ENCODE measurements around the gene ISCU. TPM values are rescaled to one million over a fixed set of nuclear protein-coding genes. Genes with fewer than 3 reads are reported as not detected.
A peak's percentile ranks its signal among the peaks of the same experiment; 100 is the strongest.

Gene ISCU
- 131 TPM for total RNA-seq

DNA sequence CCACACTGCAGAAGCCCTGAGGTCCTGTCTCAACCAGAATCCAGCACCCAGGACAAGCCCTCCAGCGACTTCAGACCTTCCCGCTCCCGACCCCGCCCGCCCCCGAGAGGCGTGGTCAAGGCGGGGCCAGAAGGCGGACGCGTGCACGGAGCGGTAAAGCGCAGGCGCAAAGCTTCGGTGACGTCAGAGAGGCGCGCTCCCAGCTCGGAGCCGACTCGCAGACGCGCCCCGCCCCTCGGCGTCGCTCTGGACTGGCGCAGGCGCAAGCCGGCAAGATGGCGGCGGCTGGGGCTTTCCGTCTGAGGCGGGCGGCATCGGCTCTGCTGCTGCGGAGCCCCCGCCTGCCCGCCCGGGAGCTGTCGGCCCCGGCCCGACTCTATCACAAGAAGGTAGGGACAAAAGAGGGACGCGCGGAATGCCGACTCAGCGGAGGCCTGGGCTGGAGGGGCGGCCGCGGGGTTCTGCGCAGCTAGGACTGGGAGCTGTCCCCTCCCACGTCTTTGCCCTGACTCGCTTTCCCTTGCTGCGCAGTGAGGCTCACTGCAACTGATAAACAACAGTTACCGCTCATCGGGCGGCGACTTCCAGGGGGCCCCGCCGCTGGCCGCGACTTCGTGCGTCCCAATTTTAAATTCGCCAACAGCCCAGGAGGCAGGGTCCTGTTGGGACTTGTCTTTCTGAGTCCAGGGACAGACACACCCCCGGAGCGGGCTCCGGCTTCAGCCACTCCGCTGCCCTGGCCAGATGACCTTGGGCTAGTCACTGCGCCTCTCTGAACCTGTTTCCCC is at the start of gene ISCU:
TSS of gene ISCU (plus strand) at position 249 of the 788 bp plus-strand sequence. CDS start at position 276, 27 bp downstream.
- DNase-seq (ENCODE audit: low spot score), result peak; percentile 99

DNA sequence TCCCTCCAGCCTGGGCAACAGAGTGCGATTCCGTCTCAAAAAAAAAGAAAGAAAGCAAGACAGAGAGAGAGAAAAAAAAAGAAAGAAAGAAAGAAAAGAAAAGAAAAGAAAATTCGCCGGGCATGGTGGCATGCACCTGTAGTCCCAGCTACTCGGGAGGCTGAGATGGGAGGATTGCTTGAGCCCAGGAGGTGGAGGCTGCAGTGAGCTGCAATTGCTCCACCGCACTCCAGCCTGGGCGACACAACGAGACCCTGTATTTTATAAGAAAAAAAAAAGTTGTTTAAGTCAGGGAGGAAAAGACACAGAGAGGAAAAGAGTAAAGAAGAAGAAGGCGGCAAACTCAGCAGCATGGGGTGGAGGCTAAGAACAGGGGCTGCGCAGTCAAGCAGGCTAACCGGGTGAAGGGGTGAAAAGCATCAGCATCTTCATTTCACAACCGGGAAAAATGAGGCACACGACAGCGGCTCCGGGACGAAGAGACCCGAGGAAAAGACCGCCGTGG is 47.9 kb upstream of the ISCU start:
- no peak for DNase-seq (ENCODE audit: low spot score)

DNA sequence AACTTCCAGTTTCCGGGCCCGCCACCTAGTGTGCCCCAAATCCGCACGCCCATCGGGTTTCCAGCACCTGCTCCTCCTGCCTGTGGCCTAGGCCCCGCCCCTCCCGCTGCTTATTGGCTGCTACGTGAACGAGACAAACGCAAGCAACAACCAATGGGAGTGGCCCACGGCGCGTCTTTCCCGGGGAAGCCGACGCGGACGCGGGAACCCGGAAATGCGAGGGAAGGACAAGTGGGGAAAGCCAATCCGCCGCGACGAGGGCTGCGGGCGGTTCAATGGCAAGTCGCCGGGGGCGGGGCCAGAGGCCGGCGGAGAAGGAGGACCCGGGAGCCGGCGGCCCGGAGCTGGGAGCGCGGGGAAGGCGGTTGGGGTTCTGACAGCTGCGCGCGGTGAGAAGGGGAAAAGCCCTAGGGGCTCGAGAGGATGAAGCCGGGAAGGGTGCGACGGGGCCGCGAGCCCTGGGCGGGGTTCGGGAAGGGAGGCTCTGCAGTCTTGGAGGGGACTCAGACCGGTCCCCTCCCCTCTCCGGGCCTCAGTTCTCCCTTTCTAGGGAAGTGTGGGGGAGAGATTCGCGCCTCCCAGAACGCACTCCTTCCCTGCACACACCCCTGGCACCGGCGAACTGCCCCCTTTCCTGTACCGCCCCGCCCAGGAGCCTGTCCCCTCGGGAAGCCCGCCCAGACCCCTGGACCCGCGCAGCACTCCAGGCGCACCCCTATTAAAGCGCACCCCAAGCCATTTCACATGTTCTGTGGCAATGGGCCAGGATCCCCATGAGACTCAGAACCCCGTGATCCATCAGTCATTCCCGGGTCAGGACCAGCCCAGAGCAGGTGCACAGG is 47.2 kb upstream of the ISCU start, which contains the start of gene FICD:
TSS of gene FICD (plus strand) at position 305 of the 842 bp plus-strand sequence. CDS start 1,696 bp downstream, outside the sequence.
- peak; percentile 100 for DNase-seq (ENCODE audit: low spot score)

DNA sequence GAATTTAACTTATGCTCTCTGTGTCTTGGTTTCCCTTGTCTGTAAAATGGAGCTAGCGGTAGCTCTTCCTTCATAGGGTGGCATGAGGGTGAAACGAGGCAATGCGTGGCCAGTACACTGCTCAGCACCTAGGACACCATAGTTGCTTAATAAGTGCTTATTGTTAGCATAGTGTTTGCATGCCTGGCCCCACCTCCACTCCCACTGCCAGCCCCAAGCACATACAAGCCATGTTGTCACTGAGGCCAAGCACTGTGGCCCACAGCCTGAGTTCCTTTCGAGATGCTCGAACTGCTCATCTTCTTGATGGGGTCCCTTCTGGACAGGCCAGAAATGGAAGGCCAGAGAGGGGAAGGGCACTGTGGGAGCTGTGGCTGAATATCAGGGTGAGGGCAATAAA is 46.5 kb upstream of the ISCU start:
- DNase-seq (ENCODE audit: low spot score), result no peak

DNA sequence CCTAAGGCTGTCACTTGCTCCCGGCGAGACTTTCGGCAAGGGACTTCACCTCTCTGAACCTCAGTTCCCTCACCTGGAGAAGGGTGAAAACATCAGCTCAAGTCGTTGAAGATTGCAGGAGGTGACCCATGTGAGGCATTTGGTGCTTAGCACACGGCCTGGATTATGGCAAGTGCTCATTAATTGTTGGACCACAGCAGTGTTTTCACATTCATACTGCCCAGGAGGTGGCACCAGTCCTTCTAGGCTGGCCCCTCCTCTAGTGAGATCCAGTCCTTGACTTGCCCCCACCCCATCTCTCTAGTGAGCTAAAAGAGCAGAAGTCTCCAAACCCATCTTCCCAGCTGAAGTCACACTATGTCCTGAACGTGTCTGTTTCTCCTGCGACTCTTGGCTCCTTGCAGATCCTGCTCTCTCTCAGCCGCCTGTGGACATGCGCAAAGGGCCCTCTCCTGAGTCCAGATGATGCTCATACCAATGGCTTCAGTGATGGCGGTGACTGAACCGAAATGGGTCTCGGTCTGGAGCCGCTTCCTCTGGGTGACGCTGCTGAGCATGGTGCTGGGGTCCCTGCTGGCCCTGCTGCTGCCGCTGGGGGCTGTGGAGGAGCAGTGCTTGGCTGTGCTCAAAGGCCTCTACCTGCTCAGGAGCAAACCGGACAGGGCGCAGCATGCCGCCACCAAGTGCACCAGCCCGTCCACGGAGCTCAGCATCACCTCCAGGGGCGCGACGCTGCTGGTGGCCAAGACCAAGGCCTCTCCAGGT is 45.7 kb upstream of the ISCU start:
- DNase-seq (ENCODE audit: low spot score), result no peak

DNA sequence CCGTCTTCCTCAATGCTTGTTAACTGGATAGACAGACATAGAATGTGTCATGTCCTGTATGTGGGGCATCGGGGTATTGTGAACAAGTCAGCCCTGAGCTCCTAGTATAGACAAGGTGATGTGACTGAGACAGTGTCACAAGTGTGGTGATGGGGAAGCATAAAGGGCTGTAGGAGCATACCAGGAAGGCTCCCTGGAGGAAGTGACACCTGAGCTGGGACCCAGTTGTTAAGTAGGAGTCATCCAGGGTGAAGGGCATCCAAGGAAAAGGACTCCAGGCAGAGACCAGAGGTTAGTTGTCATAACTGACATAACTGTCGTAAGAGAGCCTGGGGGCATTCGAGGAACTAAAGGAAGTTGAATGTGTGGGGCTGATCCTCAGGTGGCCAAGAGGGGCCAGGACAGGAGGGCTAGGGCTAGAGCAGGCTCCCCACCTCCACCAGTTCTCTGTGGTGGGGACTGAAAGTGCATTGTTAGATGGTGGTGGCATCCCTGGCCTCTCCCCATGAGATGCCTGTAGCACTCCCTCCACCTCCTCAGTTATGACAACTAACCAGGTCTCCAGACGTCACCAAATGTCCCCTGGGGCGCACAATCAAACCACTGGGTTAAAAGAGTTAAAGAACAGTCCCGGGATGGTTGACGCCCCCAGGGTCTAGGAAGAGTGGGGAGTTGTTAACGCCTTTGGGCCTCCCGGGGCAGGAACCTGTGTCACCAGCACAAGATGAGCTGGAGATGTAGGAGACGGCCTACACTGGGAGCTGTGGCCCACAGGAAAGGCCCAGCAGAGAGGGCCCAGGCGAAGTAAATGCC is 44.9 kb upstream of the ISCU start:
- DNase-seq (ENCODE audit: low spot score), result no peak

DNA sequence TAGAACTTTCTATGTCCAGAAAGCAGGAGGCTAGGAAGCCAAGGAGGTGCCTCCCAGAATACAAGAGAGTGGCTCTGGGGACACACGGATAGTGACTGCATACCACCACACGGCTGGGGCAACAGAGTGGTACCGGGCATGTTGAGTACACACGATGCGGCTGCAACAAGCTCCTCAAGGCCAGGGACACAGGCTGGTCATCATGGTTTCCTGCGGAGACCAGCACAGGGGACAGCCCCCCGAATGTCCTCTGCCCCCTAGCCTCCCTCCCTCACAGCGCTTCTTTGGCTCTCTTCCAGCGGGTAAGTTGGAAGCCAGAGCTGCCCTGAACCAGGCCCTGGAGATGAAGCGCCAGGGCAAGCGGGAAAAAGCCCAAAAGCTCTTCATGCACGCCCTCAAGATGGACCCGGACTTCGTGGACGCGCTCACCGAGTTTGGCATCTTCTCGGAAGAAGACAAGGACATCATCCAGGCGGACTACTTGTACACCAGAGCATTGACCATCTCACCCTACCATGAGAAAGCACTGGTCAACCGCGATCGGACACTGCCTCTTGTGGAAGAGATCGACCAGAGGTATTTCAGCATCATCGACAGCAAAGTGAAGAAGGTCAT is 44.2 kb upstream of the ISCU start:
- DNase-seq (ENCODE audit: low spot score), result no peak

DNA sequence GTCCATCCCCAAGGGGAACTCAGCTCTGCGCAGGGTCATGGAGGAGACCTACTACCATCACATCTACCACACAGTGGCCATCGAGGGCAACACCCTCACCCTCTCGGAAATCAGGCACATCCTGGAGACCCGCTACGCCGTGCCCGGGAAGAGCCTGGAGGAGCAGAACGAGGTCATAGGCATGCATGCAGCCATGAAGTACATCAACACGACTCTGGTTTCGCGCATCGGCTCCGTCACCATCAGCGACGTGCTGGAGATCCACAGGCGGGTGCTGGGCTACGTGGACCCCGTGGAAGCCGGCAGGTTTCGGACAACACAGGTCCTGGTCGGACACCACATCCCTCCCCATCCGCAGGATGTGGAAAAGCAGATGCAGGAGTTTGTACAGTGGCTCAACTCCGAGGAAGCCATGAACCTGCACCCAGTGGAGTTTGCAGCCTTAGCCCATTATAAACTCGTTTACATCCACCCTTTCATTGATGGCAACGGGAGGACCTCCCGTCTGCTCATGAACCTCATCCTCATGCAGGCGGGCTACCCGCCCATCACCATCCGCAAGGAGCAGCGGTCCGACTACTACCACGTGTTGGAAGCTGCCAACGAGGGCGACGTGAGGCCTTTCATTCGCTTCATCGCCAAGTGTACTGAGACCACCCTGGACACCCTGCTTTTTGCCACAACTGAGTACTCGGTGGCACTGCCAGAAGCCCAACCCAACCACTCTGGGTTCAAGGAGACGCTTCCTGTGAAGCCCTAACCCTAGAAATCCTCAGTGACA is 43.5 kb upstream of the ISCU start:
- no peak for DNase-seq (ENCODE audit: low spot score)

DNA sequence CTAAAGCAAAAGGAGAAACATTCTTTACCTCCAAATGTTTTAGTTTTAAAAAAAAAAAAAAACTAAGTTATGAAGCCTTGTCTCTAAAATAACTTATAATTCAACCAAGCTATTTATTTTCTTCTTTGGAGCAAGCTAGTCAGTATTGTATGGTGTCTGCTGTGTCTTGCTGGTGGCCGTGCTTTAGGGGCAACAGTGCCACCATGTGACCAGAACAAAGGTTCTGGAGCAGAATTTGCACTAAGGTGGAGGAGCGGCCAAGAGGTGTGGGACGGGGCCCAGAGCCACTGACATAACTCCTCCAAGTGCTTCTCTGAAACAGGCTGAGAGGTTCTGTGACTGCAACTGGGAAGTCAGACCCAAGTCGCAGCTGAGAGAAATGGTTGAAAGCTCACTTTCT is 42.8 kb upstream of the ISCU start:
- DNase-seq (ENCODE audit: low spot score), result no peak

DNA sequence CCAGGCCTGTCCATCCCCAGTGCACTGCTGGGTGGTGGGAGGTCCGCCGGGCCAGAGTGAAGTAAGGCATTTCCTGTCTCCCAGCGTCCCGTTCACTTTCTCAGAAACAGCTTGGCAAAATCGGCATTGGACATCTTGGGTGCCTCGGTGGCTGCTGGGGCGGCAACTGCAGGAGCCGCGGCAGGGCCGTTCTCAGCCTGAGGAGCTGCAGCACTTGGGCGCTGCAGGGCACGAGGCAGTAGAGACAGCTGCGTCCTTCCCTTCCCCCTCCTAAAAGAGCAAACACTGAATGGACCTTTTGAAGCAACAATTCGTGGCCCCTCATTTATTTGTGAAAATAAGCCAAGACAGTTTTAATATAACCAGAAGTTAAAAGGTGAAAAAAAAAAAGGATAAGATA is 39.0 kb upstream of the ISCU start:
- DNase-seq (ENCODE audit: low spot score), result no peak

DNA sequence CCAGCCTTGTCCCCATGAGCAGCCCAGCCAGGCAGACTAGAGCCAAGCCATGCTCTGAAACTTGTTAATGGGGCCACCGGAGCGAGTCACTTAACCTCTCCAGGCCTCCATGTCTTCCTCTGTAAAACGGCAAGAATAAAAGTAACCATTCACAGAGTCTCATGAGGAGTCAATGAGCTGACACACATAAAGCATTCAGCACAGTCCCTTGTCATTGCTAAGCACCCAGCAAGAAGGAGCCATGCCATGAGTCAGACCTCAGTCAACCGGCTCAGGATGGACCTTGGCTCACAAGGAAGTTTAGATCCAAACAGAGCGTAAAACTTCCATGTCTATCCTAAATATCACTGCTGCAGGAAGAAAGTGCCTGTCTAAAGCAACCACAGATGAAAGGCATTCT is 36.7 kb upstream of the ISCU start:
- DNase-seq (ENCODE audit: low spot score), result no peak

DNA sequence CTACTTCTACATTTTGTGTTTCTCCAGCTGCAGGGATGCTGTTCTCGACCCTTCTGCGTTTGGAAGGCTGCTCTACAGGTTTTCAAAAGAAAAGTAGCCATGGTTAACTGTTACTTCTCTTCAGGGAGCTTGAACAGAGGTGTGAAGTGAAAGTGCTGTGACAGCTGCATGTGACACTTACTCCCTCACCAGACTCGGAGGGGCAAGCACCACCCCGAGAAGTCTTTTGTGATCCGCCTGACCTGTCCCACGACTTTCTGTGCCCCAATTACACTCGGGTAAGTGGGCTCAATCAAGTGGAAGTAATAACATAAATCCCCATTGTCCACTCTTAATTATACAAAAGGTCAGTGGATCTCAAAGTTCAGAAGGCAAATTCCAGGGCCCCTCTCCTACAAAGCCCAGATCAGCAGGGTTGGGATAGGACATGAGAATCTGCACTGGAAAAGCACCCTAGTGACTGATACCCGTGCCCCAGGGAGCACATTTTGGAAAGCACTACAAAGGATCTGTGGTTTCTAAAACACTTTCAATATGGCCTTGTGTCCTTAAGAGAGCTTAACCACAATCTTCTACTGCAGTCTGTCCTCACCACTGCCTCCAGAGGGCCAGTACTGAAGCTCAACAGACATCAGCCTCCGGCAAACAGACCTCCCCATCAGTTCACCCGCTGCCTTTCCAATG is 35.8 kb upstream of the ISCU start:
- DNase-seq (ENCODE audit: low spot score), result no peak

DNA sequence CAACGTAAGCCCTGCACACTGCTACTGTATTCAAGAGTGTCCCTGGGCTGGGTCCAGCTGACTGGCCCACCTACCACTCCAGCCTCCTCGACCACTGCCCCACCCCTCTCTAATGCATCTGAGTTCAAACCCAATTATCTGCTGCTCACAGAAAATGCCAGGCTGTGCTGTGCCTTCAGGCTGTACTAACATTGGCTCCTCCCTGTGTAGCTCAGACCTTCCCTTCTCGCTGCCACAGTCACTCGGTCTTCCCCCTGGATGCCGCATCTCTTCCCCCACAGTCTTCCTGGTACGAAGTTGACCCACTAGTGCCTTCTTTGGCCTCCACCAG is 35.3 kb upstream of the ISCU start:
- DNase-seq (ENCODE audit: low spot score), result no peak

DNA sequence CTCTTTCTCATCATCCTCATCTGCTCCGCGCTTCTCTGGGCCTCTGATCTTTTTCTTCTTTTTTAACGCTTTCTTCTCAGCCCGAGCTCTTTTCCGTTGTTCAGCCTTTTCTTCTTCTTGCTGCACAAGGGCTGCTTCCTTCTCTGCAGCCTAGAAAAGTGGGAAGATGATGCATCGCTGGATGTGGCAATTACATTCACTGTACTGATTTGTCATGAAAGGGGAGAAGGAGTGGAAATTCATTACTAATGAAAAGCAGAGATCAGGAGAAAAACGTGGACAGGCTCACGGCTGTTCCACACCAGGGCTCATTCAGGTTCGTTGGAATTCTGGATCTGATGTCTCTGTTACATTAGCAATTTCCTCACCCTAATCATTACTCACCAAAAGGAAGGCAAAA is 32.2 kb upstream of the ISCU start:
- no peak for DNase-seq (ENCODE audit: low spot score)

DNA sequence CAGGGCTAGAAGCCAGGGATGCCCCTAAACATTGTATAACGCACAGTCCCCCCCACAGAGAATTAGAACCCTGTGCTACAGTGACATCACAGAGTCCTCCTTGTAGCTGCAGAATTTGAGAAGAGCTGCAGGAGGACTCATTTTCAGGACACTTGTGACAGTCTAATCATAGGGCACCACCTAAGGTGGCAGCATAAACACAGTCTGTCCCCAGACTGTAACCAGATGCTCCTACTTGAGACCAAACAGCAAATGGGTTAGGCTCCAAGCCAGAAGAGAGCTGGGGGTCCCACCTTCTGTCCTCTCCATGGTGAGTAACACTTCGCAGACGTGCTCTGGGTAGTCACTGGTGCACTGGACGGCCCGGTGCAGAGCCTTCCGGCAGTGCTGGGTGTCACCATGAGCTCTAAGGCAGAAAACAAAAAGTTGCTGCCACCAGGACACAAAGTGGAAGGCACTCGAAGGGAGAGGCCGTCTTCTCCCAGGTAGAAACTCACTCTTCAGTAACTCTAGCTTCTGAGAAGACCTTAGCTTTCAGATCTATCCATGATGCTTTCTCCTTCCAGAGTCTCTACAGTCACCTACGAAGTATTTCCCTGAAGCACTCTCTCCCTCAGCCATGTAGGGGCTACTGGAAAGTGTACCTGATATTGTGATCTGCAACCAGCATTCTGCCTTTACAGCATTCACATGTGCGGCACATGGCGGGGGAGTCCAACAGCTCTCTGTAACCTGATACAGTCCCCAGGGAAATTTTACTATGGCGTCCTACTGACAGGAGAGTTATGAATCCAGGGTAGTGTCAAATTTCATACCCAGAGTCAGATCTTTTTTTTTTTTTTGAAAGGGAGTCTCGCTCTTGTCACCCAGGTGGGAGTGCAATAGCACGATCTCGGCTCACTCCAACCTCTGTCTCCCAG is 30.2 kb upstream of the ISCU start:
- DNase-seq (ENCODE audit: low spot score), result no peak

DNA sequence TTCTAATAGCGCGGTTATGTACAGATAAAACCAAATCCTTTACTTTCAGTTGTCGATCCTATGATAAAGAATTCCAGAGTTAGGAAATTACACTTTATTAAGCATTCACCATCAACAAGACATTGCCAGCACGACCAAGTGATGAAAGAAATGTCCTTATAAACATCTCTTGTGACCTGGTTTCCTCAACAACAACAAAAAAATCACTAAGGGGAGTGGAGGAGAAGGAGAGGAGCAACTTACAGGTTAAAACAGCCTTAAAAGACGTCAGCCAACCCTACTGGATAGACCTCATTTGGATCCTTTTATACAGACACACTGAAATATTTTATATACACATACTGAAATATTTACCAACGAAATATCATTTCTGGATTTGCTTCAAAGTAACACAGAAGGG is 24.2 kb upstream of the ISCU start:
- DNase-seq (ENCODE audit: low spot score), result no peak

DNA sequence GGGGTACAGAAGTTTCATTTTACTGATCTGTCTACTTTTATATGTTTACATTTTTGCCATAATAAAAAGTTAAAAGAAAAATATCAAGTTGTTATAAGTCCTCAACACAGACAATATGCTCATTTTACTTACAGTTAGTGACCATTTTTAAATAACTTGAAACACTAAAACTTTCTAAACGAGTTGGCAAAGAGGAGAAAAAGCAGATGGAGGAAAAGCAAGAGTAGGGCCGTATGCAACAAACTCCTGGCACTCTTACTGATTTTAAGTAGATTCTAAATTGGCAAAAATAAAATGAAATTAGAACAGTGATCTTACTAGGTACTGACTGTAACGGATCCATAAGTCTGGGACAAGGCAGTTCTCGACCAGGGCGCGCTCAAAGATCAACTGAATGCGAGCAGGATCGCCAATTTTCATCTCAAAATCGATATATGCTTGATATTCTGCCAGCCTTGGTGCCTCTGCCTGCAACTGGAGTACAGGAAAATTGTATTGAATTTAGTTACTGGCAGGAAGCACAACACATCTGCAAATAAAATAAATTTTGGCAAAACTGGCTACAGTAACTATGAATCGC is 23.7 kb upstream of the ISCU start:
- no peak for DNase-seq (ENCODE audit: low spot score)

DNA sequence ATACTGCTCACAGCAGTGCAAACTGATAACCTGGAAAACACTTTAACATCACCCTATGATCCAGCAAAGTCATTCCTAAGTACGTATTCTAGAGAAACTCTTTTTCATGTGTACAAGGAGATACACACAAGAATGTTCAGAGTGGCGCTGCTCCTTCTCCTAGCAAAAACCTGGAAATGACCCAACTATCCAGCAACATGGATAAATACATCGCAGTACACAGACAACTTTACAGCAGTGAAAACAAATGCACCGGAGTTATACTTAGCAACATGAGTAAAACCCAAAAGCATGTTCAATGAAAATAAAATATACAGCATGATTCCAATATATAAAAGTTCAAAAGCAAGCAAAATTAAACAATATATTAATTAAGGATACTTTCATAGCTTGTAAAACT is 20.1 kb upstream of the ISCU start:
- DNase-seq (ENCODE audit: low spot score), result no peak
